MM.1S (cell line): ENCODE results near the gene TMEM37.

Experiments
- DNase-seq: peaks from one replicate; pipeline ENCODE4 v3.0.0-alpha.2; 2015
- H2AFZ ChIP-seq: fragments of 300-600 bp; sonication (generic); 2 replicates; pipeline ENCODE4 v1.6.0; 2016; ENCODE audit warnings: antibody characterized with exemption, low read length
- H3F3A ChIP-seq: fragments of 300-600 bp; sonication (generic); 2 replicates; pipeline ENCODE4 v1.6.1; 2016; ENCODE audit warnings: mild to moderate bottlenecking, antibody characterized with exemption, low read length, moderate library complexity, mixed read lengths; ENCODE audit not compliant: insufficient read depth
- H3K27ac ChIP-seq: fragments of 300-600 bp; sonication (generic); 2 replicates; pipeline ENCODE4 v1.5.1; 2016; ENCODE audit warnings: mild to moderate bottlenecking, low read length
- H3K27me3 ChIP-seq: fragments of 300-600 bp; sonication (generic); replicated peaks from 2 replicates; pipeline ENCODE4 v1.6.0; 2016; ENCODE audit warnings: low read length; ENCODE audit not compliant: insufficient read depth
- H3K36me3 ChIP-seq: fragments of 300-600 bp; sonication (generic); replicated peaks from 2 replicates; pipeline ENCODE4 v1.6.1; 2016; ENCODE audit warnings: mild to moderate bottlenecking, low read length, mixed read lengths; ENCODE audit not compliant: insufficient read depth
- H3K4me1 ChIP-seq: fragments of 300-600 bp; sonication (generic); 2 replicates; pipeline ENCODE4 v1.6.1; 2016; ENCODE audit warnings: low read length, mixed read lengths
- H3K4me2 ChIP-seq: fragments of 300-600 bp; sonication (generic); 2 replicates; pipeline ENCODE4 v1.6.0; 2016; ENCODE audit warnings: low read depth, low read length
- H3K4me3 ChIP-seq: fragments of 300-600 bp; sonication (generic); 2 replicates; pipeline ENCODE4 v1.5.1; 2016; ENCODE audit warnings: low read length, mixed read lengths
- H3K79me2 ChIP-seq: fragments of 300-600 bp; sonication (generic); 2 replicates; pipeline ENCODE4 v1.6.1; 2016; ENCODE audit warnings: mixed run types, low read length, mixed read lengths
- H3K9ac ChIP-seq: fragments of 300-600 bp; sonication (generic); 2 replicates; pipeline ENCODE4 v1.6.1; 2016; ENCODE audit warnings: low read length, mixed read lengths
- H3K9me2 ChIP-seq: fragments of 300-600 bp; sonication (generic); replicated peaks from 2 replicates; pipeline ENCODE4 v1.6.1; 2016; ENCODE audit warnings: mild to moderate bottlenecking, low read length, mixed read lengths; ENCODE audit not compliant: insufficient read depth
- H3K9me3 ChIP-seq: fragments of 300-600 bp; sonication (generic); replicated peaks from 2 replicates; pipeline ENCODE4 v1.6.1; 2016; ENCODE audit warnings: mild to moderate bottlenecking, low read length, mixed read lengths; ENCODE audit not compliant: insufficient read depth
- H4K20me1 ChIP-seq: fragments of 300-600 bp; sonication (generic); 2 replicates; pipeline ENCODE4 v1.6.1; 2016; ENCODE audit warnings: mild to moderate bottlenecking, low read length, moderate library complexity, mixed read lengths; ENCODE audit not compliant: insufficient read depth
- EZH2 ChIP-seq: fragments of 300-600 bp; sonication (generic); optimal IDR thresholded peaks from 2 replicates; pipeline ENCODE3; 2017; ENCODE audit warnings: low read depth, mild to moderate bottlenecking, antibody characterized with exemption, low read length, mixed read lengths
- EZH2phosphoT487 ChIP-seq: fragments of 300-600 bp; sonication (generic); IDR thresholded peaks from 2 replicates; pipeline ENCODE4 v1.6.1; 2018; ENCODE audit warnings: antibody characterized with exemption, low read length
- TF ChIP-seq, protein P1 (sequence below): fragments of 300-600 bp; sonication (generic); IDR thresholded peaks from 2 replicates; pipeline ENCODE4 v1.5.1; 2016; ENCODE audit warnings: antibody characterized with exemption, low read length, mixed read lengths

Gene TMEM37

DNA sequence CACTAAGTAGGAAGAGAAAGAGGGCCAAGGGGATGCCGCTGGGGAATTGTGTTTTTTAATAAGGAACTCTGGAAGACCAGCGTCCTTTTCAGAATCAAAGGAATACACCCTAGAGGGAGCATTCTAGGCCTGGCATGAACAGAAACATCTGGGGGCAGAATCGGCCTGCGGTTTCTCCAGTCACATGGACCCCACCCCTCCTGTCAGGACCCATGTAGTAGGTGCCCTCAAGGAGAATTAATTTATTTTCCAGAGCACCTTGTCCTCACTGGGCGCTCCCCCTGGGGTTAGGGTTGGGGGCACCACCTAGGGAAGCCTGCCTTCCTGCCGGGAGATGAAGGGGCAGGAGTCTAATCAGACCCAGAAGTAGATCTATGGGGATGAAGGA lies 44.2 kb downstream of the TMEM37 start:
- Histone ChIP-seq H3K9me3 (no peaks in the 10 kb centered on the region), H3K79me2 (no peaks in the 10 kb centered on the region), H3K4me2 (no peak overlapping the region), H4K20me1 (no peaks in the 10 kb centered on the region), H3K9me2 (no peaks in the 10 kb centered on the region), H3K4me1 (no peaks in the 10 kb centered on the region; the same call in 1 of the 2 replicates), H2AFZ (peak overlapping the region; percentile 67; the same call in 1 of the 2 replicates), H3K27ac (no peak overlapping the region), H3K27me3 (no peaks in the 10 kb centered on the region), H3K9ac (no peak overlapping the region), H3F3A (no peaks in the 10 kb centered on the region), H3K36me3 (no peaks in the 10 kb centered on the region), H3K4me3 (no peak overlapping the region)
- DNase-seq: no peak
- TF ChIP-seq, protein P1, sequence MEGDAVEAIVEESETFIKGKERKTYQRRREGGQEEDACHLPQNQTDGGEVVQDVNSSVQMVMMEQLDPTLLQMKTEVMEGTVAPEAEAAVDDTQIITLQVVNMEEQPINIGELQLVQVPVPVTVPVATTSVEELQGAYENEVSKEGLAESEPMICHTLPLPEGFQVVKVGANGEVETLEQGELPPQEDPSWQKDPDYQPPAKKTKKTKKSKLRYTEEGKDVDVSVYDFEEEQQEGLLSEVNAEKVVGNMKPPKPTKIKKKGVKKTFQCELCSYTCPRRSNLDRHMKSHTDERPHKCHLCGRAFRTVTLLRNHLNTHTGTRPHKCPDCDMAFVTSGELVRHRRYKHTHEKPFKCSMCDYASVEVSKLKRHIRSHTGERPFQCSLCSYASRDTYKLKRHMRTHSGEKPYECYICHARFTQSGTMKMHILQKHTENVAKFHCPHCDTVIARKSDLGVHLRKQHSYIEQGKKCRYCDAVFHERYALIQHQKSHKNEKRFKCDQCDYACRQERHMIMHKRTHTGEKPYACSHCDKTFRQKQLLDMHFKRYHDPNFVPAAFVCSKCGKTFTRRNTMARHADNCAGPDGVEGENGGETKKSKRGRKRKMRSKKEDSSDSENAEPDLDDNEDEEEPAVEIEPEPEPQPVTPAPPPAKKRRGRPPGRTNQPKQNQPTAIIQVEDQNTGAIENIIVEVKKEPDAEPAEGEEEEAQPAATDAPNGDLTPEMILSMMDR: no peak
- TF ChIP-seq EZH2phosphoT487 (no peak), EZH2 (no peak)

DNA sequence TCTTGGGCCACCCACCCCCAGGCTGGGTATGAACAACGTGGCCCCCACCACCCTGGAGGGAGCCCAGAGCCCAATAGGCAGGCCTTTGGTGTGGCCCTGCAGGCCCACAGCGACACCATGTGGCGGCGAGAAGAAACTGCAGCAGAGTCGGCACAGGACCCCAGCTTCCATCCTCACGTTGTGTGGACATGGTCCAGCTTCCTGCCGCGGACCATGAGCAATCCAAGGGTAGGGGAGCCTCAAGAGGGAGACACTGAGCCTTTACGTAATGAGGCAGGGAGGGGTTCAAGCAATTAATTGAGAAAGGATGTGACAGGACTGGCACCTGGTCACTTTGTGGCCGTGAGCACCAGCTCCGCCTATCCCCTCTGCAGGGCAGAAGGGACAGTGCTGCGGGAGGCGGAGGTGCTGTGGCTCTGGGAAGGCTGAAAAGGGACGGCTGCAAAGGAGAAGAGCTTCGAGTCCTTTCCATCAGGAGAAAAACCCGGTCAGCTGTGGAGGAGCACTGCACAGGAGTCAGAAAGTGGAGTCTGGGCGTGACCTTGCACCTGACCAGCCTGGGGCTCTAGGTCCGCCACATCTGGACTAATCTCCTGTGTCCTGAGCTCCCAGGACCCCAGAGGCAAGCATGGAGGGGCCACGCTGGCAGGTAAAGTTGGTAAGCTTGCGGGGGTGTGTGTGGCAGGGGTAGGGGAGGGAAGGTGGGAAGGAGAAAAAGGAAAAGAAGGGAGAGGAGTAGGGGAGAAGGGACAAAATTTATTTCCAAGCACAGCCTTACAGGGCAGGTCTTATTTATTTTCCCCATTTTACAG lies 44.9 kb downstream of the TMEM37 start:
- Histone ChIP-seq H3K36me3 (no peaks in the 10 kb centered on the region), H3K27me3 (no peaks in the 10 kb centered on the region), H2AFZ (peak overlapping the region; percentile 67), H3K9me2 (no peaks in the 10 kb centered on the region), H4K20me1 (no peaks in the 10 kb centered on the region), H3K4me3 (no peak overlapping the region), H3K9me3 (no peaks in the 10 kb centered on the region), H3K4me1 (no peaks in the 10 kb centered on the region; the same call in 1 of the 2 replicates), H3F3A (no peaks in the 10 kb centered on the region), H3K9ac (no peak overlapping the region), H3K79me2 (no peaks in the 10 kb centered on the region), H3K4me2 (peak overlapping the region; percentile 46; the same call in 1 of the 2 replicates), H3K27ac (no peak overlapping the region)
- TF ChIP-seq, protein P1: peak; percentile 98
- no peak for TF ChIP-seq EZH2phosphoT487
- no peak for TF ChIP-seq EZH2
- peak; percentile 54 for DNase-seq

DNA sequence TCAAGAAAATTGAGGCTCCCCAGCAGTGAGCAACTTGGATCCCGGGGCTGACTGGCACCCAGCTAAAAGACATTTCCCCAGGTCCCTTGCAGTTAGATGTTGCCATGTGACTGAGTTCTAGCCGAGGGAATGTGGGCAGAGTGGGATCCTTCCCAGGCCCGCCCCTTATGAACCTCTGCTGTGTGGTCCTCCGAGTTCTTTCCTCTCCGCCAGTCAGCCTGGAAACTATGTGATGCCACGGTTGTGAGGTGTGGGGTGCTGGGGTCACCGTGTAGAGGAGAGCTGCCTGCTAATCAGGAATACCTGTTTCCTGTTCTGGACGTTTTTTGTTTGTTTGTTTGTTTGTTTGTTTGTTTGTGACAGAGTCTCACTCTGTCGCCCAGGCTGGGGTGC lies 45.5 kb downstream of the TMEM37 start:
- no peaks in the 10 kb centered on the region for H4K20me1 ChIP-seq
- no peak for DNase-seq
- no peak overlapping the region for H3K4me3 ChIP-seq
- H3K27ac ChIP-seq: no peak overlapping the region
- no peak overlapping the region for H3K4me2 ChIP-seq
- H3K9me2 ChIP-seq: no peaks in the 10 kb centered on the region
- H3F3A ChIP-seq: no peaks in the 10 kb centered on the region
- H3K27me3 ChIP-seq: no peaks in the 10 kb centered on the region
- no peaks in the 10 kb centered on the region; the same call in 1 of the 2 replicates for H3K4me1 ChIP-seq
- TF ChIP-seq EZH2phosphoT487: no peak
- TF ChIP-seq, protein P1: no peak
- no peaks in the 10 kb centered on the region for H3K9me3 ChIP-seq
- no peak overlapping the region for H2AFZ ChIP-seq
- no peak overlapping the region for H3K9ac ChIP-seq
- no peaks in the 10 kb centered on the region for H3K36me3 ChIP-seq
- no peaks in the 10 kb centered on the region for H3K79me2 ChIP-seq
